HEK293 (cell line): ENCODE measurements around the gene TIGD1.

Experiments used
- EGR2 ChIP-seq: fragments of 450-650 bp; formaldehyde crosslinking; IDR thresholded peaks from 2 replicates; pipeline ENCODE4 v1.5.1; 2016; ENCODE audit warnings: low read depth, missing biosample characterization, missing genetic modification characterization
- ELK4 ChIP-seq: IDR thresholded peaks from 2 replicates; pipeline ENCODE4 v1.6.1; 2011; ENCODE audit warnings: mild to moderate bottlenecking, low read depth, low read length, borderline replicate concordance
- MZF1 ChIP-seq: fragments of 450-650 bp; formaldehyde crosslinking; IDR thresholded peaks from 2 replicates; pipeline ENCODE4 v1.5.1; 2017; ENCODE audit warnings: missing biosample characterization, missing genetic modification characterization, borderline replicate concordance
- PATZ1 ChIP-seq: fragments of 450-650 bp; formaldehyde crosslinking; IDR thresholded peaks from 2 replicates; pipeline ENCODE4 v1.5.1; 2016; ENCODE audit warnings: missing biosample characterization, missing genetic modification characterization
- PRDM1 ChIP-seq: fragments of 450-650 bp; formaldehyde crosslinking; IDR thresholded peaks from 2 replicates; pipeline ENCODE4; 2016; ENCODE audit warnings: missing biosample characterization, missing genetic modification characterization
- PRDM4 ChIP-seq: fragments of 450-650 bp; formaldehyde crosslinking; IDR thresholded peaks from 2 replicates; pipeline ENCODE4 v1.5.1; 2017; ENCODE audit warnings: missing biosample characterization, missing genetic modification characterization
- SCRT1 ChIP-seq: fragments of 450-650 bp; formaldehyde crosslinking; IDR thresholded peaks from 2 replicates; pipeline ENCODE4 v1.5.1; 2016; ENCODE audit warnings: missing biosample characterization, missing genetic modification characterization, borderline replicate concordance
- SCRT2 ChIP-seq: fragments of 450-650 bp; formaldehyde crosslinking; IDR thresholded peaks from 2 replicates; pipeline ENCODE4 v1.5.1; 2016; ENCODE audit warnings: missing biosample characterization, missing genetic modification characterization
- SETDB1 ChIP-seq: IDR thresholded peaks from one replicate; pipeline ENCODE4 v1.6.1; 2017; ENCODE audit warnings: mild to moderate bottlenecking, low read length, moderate library complexity, mixed read lengths; ENCODE audit not compliant: insufficient read length
- SP7 ChIP-seq: fragments of 450-650 bp; formaldehyde crosslinking; IDR thresholded peaks from 2 replicates; pipeline ENCODE4 v1.5.1; 2016; ENCODE audit warnings: missing biosample characterization, missing genetic modification characterization
- TRIM28 ChIP-seq: IDR thresholded peaks from 2 replicates; pipeline ENCODE4 v1.6.1; 2011; ENCODE audit warnings: low read length, control low read depth, borderline replicate concordance
- YY1 ChIP-seq: fragments of 450-650 bp; formaldehyde crosslinking; IDR thresholded peaks from 2 replicates; pipeline ENCODE4 v1.5.1; 2018; ENCODE audit warnings: missing biosample characterization, missing genetic modification characterization
- ZBTB1 ChIP-seq: fragments of 450-650 bp; formaldehyde crosslinking; IDR thresholded peaks from 2 replicates; pipeline ENCODE4 v1.5.1; 2016; ENCODE audit warnings: missing biosample characterization, missing genetic modification characterization
- ZBTB20 ChIP-seq: fragments of 450-650 bp; formaldehyde crosslinking; IDR thresholded peaks from 2 replicates; pipeline ENCODE4 v1.5.1; 2016; ENCODE audit warnings: missing biosample characterization, missing genetic modification characterization
- ZBTB21 ChIP-seq: fragments of 450-650 bp; formaldehyde crosslinking; IDR thresholded peaks from 2 replicates; pipeline ENCODE4 v1.5.1; 2017; ENCODE audit warnings: missing biosample characterization, missing genetic modification characterization
- ZFHX2 ChIP-seq: fragments of 450-650 bp; formaldehyde crosslinking; conservative IDR thresholded peaks from 2 replicates; pipeline ENCODE4 v1.5.1; 2016; ENCODE audit warnings: missing biosample characterization, missing genetic modification characterization
- ZFP37 ChIP-seq: fragments of 450-650 bp; formaldehyde crosslinking; IDR thresholded peaks from 2 replicates; pipeline ENCODE4 v1.5.1; 2016; ENCODE audit warnings: missing biosample characterization, missing genetic modification characterization
- ZNF114 ChIP-seq: fragments of 450-650 bp; formaldehyde crosslinking; IDR thresholded peaks from 2 replicates; pipeline ENCODE4 v1.5.0; 2017; ENCODE audit warnings: missing biosample characterization, missing genetic modification characterization
- ZNF157 ChIP-seq: fragments of 450-650 bp; formaldehyde crosslinking; IDR thresholded peaks from 2 replicates; pipeline ENCODE4 v1.5.1; 2016; ENCODE audit warnings: missing biosample characterization, missing genetic modification characterization
- ZNF211 ChIP-seq: fragments of 450-650 bp; formaldehyde crosslinking; IDR thresholded peaks from 2 replicates; pipeline ENCODE4 v1.5.1; 2016; ENCODE audit warnings: low read depth, missing biosample characterization, missing genetic modification characterization
- ZNF239 ChIP-seq: fragments of 450-650 bp; formaldehyde crosslinking; IDR thresholded peaks from 2 replicates; pipeline ENCODE4 v1.5.1; 2016; ENCODE audit warnings: missing biosample characterization, missing genetic modification characterization
- ZNF341 ChIP-seq: fragments of 450-650 bp; formaldehyde crosslinking; IDR thresholded peaks from 2 replicates; pipeline ENCODE4; 2016; ENCODE audit warnings: low read depth, missing biosample characterization, missing genetic modification characterization
- ZNF394 ChIP-seq: fragments of 450-650 bp; formaldehyde crosslinking; IDR thresholded peaks from 2 replicates; pipeline ENCODE4 v1.5.1; 2016; ENCODE audit warnings: missing biosample characterization, missing genetic modification characterization, mild to moderate bottlenecking, moderate library complexity, borderline replicate concordance
- ZNF48 ChIP-seq: fragments of 450-650 bp; formaldehyde crosslinking; IDR thresholded peaks from 2 replicates; pipeline ENCODE4 v1.5.1; 2016; ENCODE audit warnings: missing biosample characterization, missing genetic modification characterization
- ZNF600 ChIP-seq: fragments of 450-650 bp; formaldehyde crosslinking; IDR thresholded peaks from 2 replicates; pipeline ENCODE4 v1.5.1; 2016; ENCODE audit warnings: missing biosample characterization, missing genetic modification characterization
- ZNF629 ChIP-seq: fragments of 450-650 bp; formaldehyde crosslinking; IDR thresholded peaks from 2 replicates; pipeline ENCODE4 v1.5.1; 2017; ENCODE audit warnings: missing biosample characterization, missing genetic modification characterization
- ZNF791 ChIP-seq: fragments of 450-650 bp; formaldehyde crosslinking; IDR thresholded peaks from 2 replicates; pipeline ENCODE4 v1.5.1; 2016; ENCODE audit warnings: missing biosample characterization, missing genetic modification characterization
- ZSCAN30 ChIP-seq: fragments of 450-650 bp; IDR thresholded peaks from 2 replicates; pipeline ENCODE4 v1.5.1; 2018; ENCODE audit warnings: missing biosample characterization, mild to moderate bottlenecking, missing genetic modification characterization, moderate library complexity
- TF ChIP-seq, protein P1 (sequence below): fragments of 450-650 bp; formaldehyde crosslinking; IDR thresholded peaks from 2 replicates; pipeline ENCODE4 v1.5.1; 2016; ENCODE audit warnings: missing biosample characterization, missing genetic modification characterization
- TF ChIP-seq, protein P2 (sequence below): fragments of 450-650 bp; formaldehyde crosslinking; IDR thresholded peaks from 2 replicates; pipeline ENCODE4 v1.5.1; 2016; ENCODE audit warnings: missing biosample characterization, missing genetic modification characterization

TIGD1 gene

GRCh38 chr2:232550354-232551249, at the start of gene TIGD1, which contains the start of gene EIF4E2 (continued):
- TF ChIP-seq PATZ1 (tag by site-specific recombination) = peak; percentile 90
- TF ChIP-seq ZNF48 = no peak
- TF ChIP-seq, protein P1, sequence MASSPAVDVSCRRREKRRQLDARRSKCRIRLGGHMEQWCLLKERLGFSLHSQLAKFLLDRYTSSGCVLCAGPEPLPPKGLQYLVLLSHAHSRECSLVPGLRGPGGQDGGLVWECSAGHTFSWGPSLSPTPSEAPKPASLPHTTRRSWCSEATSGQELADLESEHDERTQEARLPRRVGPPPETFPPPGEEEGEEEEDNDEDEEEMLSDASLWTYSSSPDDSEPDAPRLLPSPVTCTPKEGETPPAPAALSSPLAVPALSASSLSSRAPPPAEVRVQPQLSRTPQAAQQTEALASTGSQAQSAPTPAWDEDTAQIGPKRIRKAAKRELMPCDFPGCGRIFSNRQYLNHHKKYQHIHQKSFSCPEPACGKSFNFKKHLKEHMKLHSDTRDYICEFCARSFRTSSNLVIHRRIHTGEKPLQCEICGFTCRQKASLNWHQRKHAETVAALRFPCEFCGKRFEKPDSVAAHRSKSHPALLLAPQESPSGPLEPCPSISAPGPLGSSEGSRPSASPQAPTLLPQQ = peak; percentile 82
- peak; percentile 100 for TF ChIP-seq ZBTB20 (tag by site-specific recombination)
- peak; percentile 89 for TF ChIP-seq EGR2
- TF ChIP-seq ZNF394 (tag by site-specific recombination) = no peak
- TF ChIP-seq ZNF211 (tag by site-specific recombination) = no peak
- TF ChIP-seq ZNF114 (tag by site-specific recombination) = no peak
- TF ChIP-seq MZF1 (tag by site-specific recombination) = no peak
- TF ChIP-seq ZFP37 = peak; percentile 74; the same call in 1 of the 2 replicates
- no peak for TF ChIP-seq ZNF157 (tag by site-specific recombination)
- TF ChIP-seq PRDM1 (tag by site-specific recombination) = peak; percentile 64
- TF ChIP-seq ELK4 = peak; percentile 41; the same call in 1 of the 2 replicates
- peak; percentile 84 for TF ChIP-seq SP7 (tag by site-specific recombination)
- TF ChIP-seq YY1 (tag by site-specific recombination) = 0 out of 2 replicates have a peak, but pooled peaks have one; percentile 10
- no peak for TF ChIP-seq SCRT1 (tag by site-specific recombination)
- TF ChIP-seq ZNF239 (tag by site-specific recombination) = no peak
- no peak for TF ChIP-seq ZBTB1 (tag by site-specific recombination)
- peak; percentile 65; the same call in 1 of the 2 replicates for TF ChIP-seq ZNF629
- TF ChIP-seq, protein P2, sequence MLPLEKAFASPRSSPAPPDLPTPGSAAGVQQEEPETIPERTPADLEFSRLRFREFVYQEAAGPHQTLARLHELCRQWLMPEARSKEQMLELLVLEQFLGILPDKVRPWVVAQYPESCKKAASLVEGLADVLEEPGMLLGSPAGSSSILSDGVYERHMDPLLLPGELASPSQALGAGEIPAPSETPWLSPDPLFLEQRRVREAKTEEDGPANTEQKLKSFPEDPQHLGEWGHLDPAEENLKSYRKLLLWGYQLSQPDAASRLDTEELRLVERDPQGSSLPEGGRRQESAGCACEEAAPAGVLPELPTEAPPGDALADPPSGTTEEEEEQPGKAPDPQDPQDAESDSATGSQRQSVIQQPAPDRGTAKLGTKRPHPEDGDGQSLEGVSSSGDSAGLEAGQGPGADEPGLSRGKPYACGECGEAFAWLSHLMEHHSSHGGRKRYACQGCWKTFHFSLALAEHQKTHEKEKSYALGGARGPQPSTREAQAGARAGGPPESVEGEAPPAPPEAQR = no peak
- peak; percentile 92 for TF ChIP-seq ZNF341 (tag by site-specific recombination)
- TF ChIP-seq TRIM28 = peak; percentile 58; the same call in 1 of the 2 replicates
- peak; percentile 67 for TF ChIP-seq SETDB1
- TF ChIP-seq ZBTB21 (tag by site-specific recombination) = 0 out of 2 replicates have a peak, but pooled peaks have one; percentile 12
- no peak for TF ChIP-seq ZNF791 (tag by site-specific recombination)
- peak; percentile 73; the same call in 1 of the 2 replicates for TF ChIP-seq PRDM4
- TF ChIP-seq SCRT2 (tag by site-specific recombination) = peak; percentile 89
- peak; percentile 87 for TF ChIP-seq ZNF600 (tag by site-specific recombination)
- TF ChIP-seq ZFHX2 (tag by site-specific recombination) = peak; percentile 95
- peak; percentile 94 for TF ChIP-seq ZSCAN30
